ACC112 (cell line): ENCODE results near the gene NOS2.
"Not testable (repeated sequence)": the region's sequence is repeated elsewhere in the genome, so short reads cannot be mapped to it uniquely, and the experiment has no call there.

ENCODE experiments used
- H2AFZ ChIP-seq: fragments of 200-600 bp; sonication (generic); one replicate; pipeline ENCODE4 v1.6.0; 2017; ENCODE audit warnings: antibody characterized with exemption, low read length; ENCODE audit not compliant: unreplicated experiment
- H3K27ac ChIP-seq: fragments of 200-600 bp; sonication (generic); 2 replicates; pipeline ENCODE4 v1.5.1; 2014; ENCODE audit warnings: low read depth, mild to moderate bottlenecking, antibody characterized with exemption, low read length, moderate library complexity
- H3K27me3 ChIP-seq: fragments of 200-600 bp; sonication (generic); 2 replicates; pipeline ENCODE4 v1.6.1; 2014; ENCODE audit warnings: mild to moderate bottlenecking, antibody characterized with exemption, low read length, moderate library complexity, mixed read lengths; ENCODE audit not compliant: insufficient read depth
- H3K36me3 ChIP-seq: fragments of 200-600 bp; sonication (generic); 2 replicates; pipeline ENCODE4 v1.6.1; 2016; ENCODE audit warnings: mild to moderate bottlenecking, antibody characterized with exemption, low read length, moderate library complexity, mixed read lengths; ENCODE audit not compliant: insufficient read depth
- H3K4me1 ChIP-seq: fragments of 200-600 bp; sonication (generic); one replicate; pipeline ENCODE4 v1.6.1; 2016; ENCODE audit warnings: low read length, mixed read lengths; ENCODE audit not compliant: insufficient read depth, unreplicated experiment, control insufficient read depth
- H3K4me3 ChIP-seq: fragments of 200-600 bp; sonication (generic); 2 replicates; pipeline ENCODE4 v1.5.1; 2014; ENCODE audit warnings: mild to moderate bottlenecking, low read depth, low read length
- H3K79me2 ChIP-seq: fragments of 200-600 bp; sonication (generic); one replicate; pipeline ENCODE4 v1.6.0; 2016; ENCODE audit warnings: low read length; ENCODE audit not compliant: control insufficient read depth, unreplicated experiment, insufficient read depth

NOS2 gene

DNA sequence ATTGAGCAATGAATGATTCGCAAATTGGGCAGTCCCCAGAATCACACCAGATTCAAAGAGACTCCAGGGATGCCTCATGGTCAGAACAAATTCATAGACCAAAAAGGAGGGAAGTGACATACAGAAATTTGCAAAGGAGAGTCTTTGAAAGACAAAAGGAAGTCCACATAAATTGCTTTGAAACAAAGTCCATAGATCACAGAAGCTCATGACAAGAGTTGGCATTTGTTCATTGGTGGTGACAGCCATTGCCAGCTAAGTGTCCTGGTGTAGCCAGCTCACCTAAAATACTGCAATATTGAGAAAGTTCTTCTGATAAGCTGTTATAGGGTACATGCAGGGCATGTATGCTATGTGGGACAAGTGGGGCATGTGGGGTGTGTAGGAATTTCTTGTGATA lies 37.4 kb upstream of the NOS2 start:
- H2AFZ ChIP-seq, H3K36me3 ChIP-seq, H3K27ac ChIP-seq, H3K4me1 ChIP-seq, H3K79me2 ChIP-seq, H3K4me3 ChIP-seq: not testable (repeated sequence)
- H3K27me3 ChIP-seq: peaks cover 40% of the 10 kb centered on the region

GRCh38 chr17:27836651-27837050 lies 36.3 kb upstream of the NOS2 start:
- Histone ChIP-seq H3K79me2 (no peaks in the 10 kb centered on the region), H3K4me3 (no peak overlapping the region), H2AFZ (no peak overlapping the region), H3K27ac (no peak overlapping the region), H3K27me3 (peaks cover 46% of the 10 kb centered on the region), H3K4me1 (no peaks in the 10 kb centered on the region), H3K36me3 (no peaks in the 10 kb centered on the region)

GRCh38 chr17:27834571-27834970 lies 34.2 kb upstream of the NOS2 start:
- Histone ChIP-seq H3K27me3 (peaks cover 41% of the 10 kb centered on the region), H3K36me3 (no peaks in the 10 kb centered on the region), H3K27ac (no peak overlapping the region), H3K4me1 (no peaks in the 10 kb centered on the region), H3K79me2 (no peaks in the 10 kb centered on the region), H3K4me3 (no peak overlapping the region), H2AFZ (no peak overlapping the region)

DNA sequence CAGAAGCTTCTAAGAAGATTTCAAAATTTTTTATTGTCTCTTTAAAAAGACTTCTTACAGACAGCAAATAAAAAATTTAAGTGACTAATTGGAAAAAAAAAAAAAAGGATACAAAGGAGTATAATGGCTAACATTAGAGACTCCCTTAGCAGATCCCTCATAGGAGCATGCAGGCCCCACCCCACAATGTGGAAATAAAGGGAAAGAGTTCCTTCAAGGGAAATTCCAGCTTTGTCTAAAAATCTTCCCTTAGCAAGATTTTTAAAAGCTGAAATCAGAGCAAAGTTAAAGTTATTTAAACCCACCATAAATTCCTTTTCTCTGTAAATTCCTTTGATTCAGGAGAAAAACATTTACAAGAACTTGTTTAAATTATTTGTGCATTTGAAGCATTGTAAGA lies 32.5 kb upstream of the NOS2 start:
- no peak overlapping the region for H3K27ac ChIP-seq
- H3K27me3 ChIP-seq: peaks cover 53% of the 10 kb centered on the region
- no peak overlapping the region for H2AFZ ChIP-seq
- no peak overlapping the region for H3K4me3 ChIP-seq
- H3K79me2 ChIP-seq: no peaks in the 10 kb centered on the region
- H3K36me3 ChIP-seq: no peaks in the 10 kb centered on the region
- no peaks in the 10 kb centered on the region for H3K4me1 ChIP-seq

GRCh38 chr17:27829888-27830287 lies 29.6 kb upstream of the NOS2 start:
- H3K27me3 ChIP-seq: peaks cover 41% of the 10 kb centered on the region
- not testable (repeated sequence) for H3K4me3 ChIP-seq, H3K36me3 ChIP-seq, H3K79me2 ChIP-seq, H3K27ac ChIP-seq, H2AFZ ChIP-seq, H3K4me1 ChIP-seq

DNA sequence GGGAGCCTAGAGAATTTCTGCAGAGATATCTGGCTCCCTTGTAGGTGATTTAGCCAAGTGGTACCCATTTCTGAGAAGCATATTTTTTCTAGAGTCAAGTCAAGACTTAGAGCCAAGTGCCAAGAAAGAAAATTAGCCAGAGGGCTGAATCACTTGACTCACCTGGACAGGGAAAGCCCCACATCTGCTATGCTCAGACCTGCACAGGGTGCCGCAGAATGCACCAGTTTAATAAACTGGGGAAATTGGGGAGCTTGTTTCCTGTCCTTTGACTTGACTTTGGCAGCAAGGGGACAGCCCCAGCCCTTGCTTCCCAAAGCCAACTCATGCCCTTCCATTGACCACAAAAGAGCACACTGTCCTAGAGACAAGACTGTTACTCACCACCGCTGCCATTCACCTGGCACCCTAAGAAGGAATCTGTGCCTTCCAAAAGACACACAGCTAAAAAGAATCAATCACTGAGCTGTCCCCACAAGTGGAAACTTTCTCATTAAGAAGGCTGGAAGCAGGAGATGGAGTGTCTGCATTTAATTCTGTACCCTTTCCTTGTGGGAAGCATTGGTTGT lies 28.9 kb upstream of the NOS2 start:
- peaks cover 43% of the 10 kb centered on the region for H3K27me3 ChIP-seq
- not testable (repeated sequence) for H3K27ac ChIP-seq, H3K79me2 ChIP-seq, H2AFZ ChIP-seq, H3K4me3 ChIP-seq, H3K36me3 ChIP-seq, H3K4me1 ChIP-seq

- H3K79me2 ChIP-seq: no peaks in the 10 kb centered on the region
Observed at GRCh38 chr17:27825459-27825858, 25.1 kb upstream of the NOS2 start.

GRCh38 chr17:27824745-27825144 lies 24.4 kb upstream of the NOS2 start:
- Histone ChIP-seq H3K27ac (no peak overlapping the region), H2AFZ (no peak overlapping the region), H3K79me2 (no peaks in the 10 kb centered on the region), H3K4me3 (no peak overlapping the region), H3K36me3 (no peaks in the 10 kb centered on the region), H3K4me1 (no peaks in the 10 kb centered on the region), H3K27me3 (peaks cover 36% of the 10 kb centered on the region)

More at GRCh38 chr17:27825459-27825858, 25.1 kb upstream of the NOS2 start:
- Histone ChIP-seq H3K4me1 (no peaks in the 10 kb centered on the region), H3K4me3 (no peak overlapping the region), H3K27ac (no peak overlapping the region), H2AFZ (no peak overlapping the region), H3K27me3 (peaks cover 36% of the 10 kb centered on the region), H3K36me3 (no peaks in the 10 kb centered on the region)

- Histone ChIP-seq H3K4me3 (no peak overlapping the region), H3K36me3 (no peaks in the 10 kb centered on the region), H3K27me3 (peaks cover 36% of the 10 kb centered on the region), H2AFZ (no peak overlapping the region), H3K27ac (no peak overlapping the region), H3K79me2 (no peaks in the 10 kb centered on the region), H3K4me1 (no peaks in the 10 kb centered on the region)
Observed at GRCh38 chr17:27824176-27824715, 23.9 kb upstream of the NOS2 start.

DNA sequence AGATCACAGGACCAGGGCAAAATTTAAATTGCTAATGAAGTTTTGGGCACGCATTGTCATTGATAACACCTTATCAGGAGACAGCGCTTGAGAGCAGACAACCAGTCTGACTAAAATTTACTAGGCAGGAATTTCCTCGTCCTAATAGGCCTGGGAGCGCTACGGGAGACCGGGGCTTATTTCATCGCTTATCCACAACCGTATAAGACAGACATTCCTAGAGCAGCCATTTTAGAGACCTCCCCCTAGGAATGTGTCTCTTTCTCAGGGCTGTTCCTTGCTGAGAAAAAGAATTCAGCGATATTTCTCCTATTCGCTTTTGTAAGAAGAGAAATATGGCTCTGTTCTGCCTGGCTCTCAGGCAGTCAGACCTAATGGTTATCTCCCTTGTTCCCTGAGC lies 21.8 kb upstream of the NOS2 start:
- not testable (repeated sequence) for H3K36me3 ChIP-seq, H2AFZ ChIP-seq, H3K4me3 ChIP-seq, H3K79me2 ChIP-seq, H3K27ac ChIP-seq
- H3K4me1 ChIP-seq: peaks cover 15% of the 10 kb centered on the region
- peaks cover 18% of the 10 kb centered on the region for H3K27me3 ChIP-seq

GRCh38 chr17:27821318-27821717 lies 21.0 kb upstream of the NOS2 start:
- Histone ChIP-seq H3K4me3 (no peak overlapping the region), H3K4me1 (peaks cover 16% of the 10 kb centered on the region), H3K27me3 (peaks cover 12% of the 10 kb centered on the region), H3K36me3 (no peaks in the 10 kb centered on the region), H3K79me2 (no peaks in the 10 kb centered on the region), H2AFZ (no peak overlapping the region), H3K27ac (no peak overlapping the region)
